Erythroblast (primary cell): Measurements from ENCODE around the gene ADAMTS9.

Source experiments
- GATA1 ChIP-seq: IDR thresholded peaks from 2 replicates; pipeline ENCODE4 v1.6.1; 2011; ENCODE audit warnings: low read depth, mild to moderate bottlenecking, control low read depth, low read length, moderate library complexity
- POLR2A ChIP-seq: IDR thresholded peaks from 2 replicates; pipeline ENCODE4 v1.6.1; 2011; ENCODE audit warnings: mild to moderate bottlenecking, low read length

GRCh38 chr3:64686446-64686908 lies 1.3 kb downstream of the ADAMTS9 start:
- TF ChIP-seq POLR2A (no peak), GATA1 (no peak)
